IPS-NIHi7 (cell line): ENCODE measurements around the gene PRDM5.
"Not testable (repeated sequence)": the region's sequence is repeated elsewhere in the genome, so short reads cannot be mapped to it uniquely, and the experiment has no call there.

ENCODE experiments used
- DNase-seq: peaks from one replicate; pipeline ENCODE4 v3.0.0; 2012; ENCODE audit warnings: mixed read lengths; ENCODE audit errors: extremely low spot score

PRDM5 gene

GRCh38 chr4:120754590-120754989 lies 167.9 kb downstream of the PRDM5 start:
- no peak for DNase-seq

- DNase-seq, result no peak
Observed at GRCh38 chr4:120753854-120754253, 168.7 kb downstream of the PRDM5 start.

GRCh38 chr4:120750152-120750525 lies 172.4 kb downstream of the PRDM5 start:
- no peak for DNase-seq

GRCh38 chr4:120749445-120750151 lies 172.9 kb downstream of the PRDM5 start:
- no peak for DNase-seq

DNA sequence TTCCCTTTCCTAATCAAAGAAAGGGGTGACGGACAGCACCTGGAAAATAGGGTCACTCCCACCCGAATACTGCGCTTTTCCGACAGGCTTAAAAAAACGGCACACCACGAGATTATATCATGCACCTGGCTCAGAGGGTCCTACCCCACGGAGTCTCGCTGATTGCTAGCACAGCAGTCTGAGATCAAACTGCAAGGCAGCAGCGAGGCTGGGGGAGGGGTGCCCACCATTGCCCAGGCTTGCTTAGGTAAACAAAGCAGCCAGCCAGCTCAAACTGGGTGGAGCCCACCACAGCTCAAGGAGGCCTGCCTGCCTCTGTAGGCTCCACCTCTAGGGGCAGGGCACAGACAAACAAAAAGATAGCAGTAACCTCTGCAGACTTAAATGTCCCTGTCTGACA lies 180.9 kb downstream of the PRDM5 start:
- not testable (repeated sequence) for DNase-seq

GRCh38 chr4:120736312-120736711 lies 186.2 kb downstream of the PRDM5 start:
- DNase-seq, result no peak

DNA sequence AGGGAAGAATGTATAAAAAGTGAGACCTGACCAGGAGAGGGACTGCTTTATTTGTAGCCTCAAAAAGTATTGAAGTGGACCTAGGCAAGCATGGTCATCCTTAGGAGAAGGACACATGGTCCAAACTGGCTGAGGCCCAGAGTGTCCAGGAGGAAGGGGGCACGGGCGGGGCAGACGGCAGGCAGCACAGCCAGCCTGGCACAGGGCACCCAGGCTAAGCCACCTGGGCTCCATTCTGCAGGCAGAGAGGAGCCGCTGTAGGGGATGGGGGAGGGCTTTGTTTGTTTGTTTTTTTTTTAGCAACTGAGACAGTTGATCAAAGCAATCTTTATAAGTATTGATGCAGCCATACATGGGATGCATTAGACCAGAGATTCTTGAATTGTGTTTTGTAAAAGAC lies 188.6 kb downstream of the PRDM5 start:
- DNase-seq, result no peak

GRCh38 chr4:120733054-120733453 lies 189.5 kb downstream of the PRDM5 start:
- no peak for DNase-seq

DNA sequence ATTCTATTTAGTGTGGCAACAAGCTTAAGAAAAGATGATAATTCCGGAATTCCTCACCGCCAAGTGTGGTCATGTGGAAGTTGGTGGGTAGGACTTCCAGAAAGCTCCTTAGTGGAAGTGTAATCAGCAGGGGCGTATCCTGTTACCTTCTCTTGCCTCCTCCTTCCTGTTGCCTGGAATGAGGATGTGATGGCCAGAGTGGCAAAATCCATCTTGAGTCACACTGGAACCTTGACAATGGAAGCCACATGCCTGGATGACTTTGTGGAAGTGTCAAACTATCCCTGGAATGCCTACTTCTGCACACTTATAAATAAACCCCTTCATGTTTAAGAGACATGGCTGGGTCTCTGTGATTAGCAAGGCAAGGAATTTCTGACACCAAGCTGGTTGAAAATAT lies 191.0 kb downstream of the PRDM5 start:
- no peak for DNase-seq

DNA sequence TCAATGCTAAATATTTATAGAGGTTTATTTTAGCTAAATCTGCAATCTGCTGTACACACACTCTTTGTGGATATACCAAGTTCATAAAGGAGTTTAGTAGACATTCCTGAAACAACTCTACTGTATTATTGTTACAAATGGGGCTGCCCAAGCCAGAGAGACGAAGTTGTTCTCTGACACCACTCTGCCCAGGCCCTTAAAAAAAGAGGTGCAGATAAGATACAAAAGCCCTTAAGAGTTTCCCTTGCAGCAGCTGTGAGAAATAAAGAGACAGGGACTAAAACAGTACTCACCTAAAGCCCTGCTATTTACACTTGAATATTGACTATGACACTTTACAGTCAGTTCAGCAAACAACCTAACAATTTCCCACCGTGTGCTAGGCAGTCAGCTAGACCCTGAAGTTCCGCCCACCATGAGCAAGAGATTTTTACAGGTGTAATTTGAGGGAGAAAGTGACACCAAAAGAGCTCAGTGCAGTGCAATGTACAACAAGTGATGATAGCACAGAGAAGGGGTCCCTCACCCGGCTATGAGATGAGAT lies 191.7 kb downstream of the PRDM5 start:
- no peak for DNase-seq

DNA sequence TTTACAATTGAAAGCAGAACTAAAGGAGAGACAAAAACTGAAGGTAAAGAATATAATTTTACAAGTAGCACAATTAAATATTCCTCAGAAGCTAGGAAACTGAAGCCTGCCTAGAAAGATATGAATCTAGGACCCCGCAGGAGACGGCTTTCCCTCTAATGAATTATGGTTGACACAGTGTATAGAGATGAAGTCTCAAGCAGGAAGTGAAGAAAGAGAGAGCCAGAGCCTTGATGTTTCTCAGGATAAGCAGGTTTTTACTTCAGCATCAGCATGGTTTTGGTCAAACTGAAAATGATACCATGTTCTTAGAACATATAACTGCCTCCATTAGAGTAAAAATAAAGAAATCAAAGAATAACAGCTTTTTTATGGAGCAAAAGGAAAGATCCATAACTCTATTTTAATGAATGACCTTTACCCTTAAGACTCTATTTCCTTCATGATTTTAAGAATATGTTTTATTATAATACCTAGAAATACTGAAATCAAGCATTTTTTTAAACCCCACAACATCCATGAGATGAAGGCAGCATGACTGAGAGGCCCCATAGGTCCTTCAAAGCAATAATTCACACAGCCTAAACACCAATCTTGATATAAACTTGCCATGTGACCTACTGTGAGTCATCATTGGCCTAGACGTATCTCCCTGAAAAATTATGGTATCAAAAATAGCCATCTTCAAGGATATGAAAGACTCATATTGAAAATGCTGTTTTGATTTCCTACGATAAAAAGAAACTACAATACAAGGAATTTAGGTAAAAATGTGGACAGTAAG lies 193.4 kb downstream of the PRDM5 start:
- no peak for DNase-seq

DNA sequence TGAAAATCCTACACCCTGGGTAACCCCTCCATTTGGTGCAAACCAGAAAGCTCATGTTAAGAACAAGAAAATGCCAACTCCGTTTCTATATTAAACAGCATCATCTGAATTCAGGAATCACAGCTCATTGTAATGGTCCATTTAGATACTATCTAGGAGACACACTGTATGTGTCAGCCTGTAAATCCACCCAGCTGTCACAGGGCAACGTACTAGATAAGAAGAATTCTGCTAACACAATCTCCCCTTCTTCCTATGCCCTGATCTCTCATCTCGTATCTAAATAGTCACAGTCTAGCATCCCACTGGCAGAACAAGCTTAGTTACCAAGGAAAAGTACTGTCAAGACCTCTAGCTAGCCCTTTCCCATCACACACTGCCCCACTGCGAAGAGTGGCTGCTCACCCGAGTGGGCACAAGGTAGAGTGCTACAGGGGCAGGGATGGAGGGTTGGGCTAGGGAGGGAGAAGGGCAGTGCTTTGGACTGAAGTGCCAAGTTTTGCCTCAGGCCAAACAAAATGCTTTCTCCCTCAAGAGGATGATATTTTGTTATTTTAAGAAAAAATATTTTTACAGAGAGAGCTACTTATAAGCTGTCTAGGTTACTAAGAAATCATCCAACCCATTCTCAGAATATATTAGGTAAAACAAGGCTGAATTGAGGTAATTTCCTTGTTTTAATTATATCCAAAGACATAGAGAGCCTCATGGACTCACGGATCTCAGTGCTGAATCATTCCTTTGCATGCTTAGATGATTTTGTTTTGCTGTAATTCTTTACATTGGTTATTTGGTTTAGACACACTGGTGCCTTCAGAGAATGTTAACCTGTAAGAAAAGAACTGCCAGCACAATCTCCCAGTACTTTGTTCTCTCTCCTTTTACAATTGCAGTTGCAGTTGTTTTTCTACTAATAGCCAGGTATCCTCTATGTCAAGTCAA lies 196.6 kb downstream of the PRDM5 start:
- DNase-seq, result no peak

DNA sequence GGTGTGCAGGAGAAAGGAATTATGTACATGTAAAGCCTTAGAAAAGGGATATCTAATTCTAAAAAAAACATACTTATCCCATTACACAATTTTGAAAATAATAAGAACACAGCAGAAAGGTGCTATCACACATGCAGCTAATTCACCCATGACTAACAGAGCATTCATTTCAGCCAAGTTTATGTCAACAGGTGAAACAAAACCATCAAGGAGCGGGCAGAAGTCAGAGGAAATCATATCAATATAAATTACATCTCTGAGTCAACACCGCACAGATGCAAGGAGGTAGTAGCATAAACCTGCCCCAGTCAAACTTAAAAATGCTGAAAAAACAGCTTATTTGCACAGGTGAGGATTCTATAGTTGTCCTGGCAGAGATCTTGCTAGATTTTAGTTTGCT lies 197.9 kb downstream of the PRDM5 start:
- DNase-seq, result no peak

DNA sequence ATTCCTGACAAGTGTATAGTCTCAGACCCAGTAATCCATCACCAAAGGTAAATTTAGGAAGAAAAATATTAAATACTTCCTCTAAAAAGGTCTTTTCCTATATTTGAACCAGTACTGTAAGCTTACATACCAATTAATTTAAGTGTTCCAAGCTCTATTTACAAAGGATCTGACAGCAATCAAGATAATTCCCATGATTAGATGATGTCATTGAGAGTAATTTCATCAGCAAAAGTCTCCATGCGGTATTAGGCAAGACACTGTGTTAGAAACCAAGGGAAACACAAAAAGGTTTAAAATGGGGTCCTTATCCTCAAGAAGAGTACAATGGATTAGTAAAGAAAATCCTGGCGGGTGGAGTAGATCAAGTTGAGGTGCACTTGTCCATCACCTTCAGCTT lies 198.5 kb downstream of the PRDM5 start:
- no peak for DNase-seq

- no peak for DNase-seq
Observed at GRCh38 chr4:120723105-120723504, 199.4 kb downstream of the PRDM5 start.

DNA sequence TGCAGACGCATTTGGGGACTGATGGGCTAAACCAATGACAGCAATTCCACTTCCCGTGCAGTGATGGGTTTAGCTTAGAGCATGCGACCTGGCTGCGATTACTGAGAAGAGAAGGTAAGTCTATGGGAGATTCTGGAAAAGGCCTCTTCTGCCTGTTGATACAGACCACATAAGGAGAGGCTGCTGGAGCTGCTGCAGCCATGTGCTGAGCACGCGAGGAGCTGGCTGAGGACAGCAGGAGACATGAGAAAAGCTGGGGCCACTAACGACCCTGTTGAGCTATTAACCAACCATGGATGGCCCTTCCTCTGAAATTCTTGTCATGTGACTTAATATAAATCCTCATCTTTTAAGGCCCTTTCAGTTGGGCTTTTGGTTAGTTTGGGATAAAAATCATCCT lies 199.9 kb downstream of the PRDM5 start:
- DNase-seq, result no peak

GRCh38 chr4:120720354-120720934 lies 202.1 kb downstream of the PRDM5 start:
- DNase-seq, result no peak

DNA sequence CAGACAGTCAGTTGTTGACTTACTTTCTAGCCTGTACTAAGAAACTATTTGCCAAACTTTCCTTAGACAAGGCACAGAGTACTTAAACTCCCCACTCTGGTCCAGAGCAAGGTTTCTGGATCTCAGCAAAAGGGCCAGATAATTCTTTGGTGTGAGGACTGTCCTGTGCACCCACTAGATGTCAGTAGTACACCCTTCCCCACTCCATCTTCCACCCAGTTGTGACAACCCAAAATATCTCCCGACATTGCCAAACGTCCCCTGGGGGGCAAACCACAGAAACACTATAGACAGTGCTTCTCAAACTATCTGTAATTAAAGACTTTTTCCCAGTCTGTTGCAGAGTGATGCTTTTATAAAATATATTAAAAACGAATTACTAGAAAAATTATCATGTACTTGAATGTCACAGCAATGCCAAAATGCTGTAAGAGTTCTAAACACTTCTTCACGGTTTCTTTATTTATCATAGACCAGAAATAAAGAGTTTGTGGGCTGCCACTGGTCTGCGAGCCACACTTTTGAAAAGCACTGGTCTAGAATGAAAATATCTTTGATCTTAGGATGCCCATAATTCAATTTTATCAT lies 203.5 kb downstream of the PRDM5 start:
- peak; percentile 43 for DNase-seq

DNA sequence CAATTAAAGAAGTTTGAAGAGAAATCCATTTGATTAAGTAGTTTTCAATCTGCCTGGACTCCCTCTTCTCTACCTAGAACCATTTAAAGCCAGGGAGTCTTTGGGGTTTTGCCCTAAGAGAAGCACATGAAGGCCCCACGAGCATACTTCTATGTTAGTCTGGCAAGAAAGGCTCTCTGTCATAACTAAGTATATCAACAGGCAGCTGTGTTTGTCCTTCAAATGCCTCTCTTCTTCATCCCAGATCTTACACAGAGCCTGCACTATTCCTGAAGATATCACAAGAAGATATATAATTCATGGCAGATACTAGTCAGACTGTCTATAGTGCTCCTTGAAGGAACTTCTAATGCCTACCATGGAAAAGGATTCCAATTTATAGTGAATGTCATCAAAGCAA lies 206.2 kb downstream of the PRDM5 start:
- no peak for DNase-seq

DNA sequence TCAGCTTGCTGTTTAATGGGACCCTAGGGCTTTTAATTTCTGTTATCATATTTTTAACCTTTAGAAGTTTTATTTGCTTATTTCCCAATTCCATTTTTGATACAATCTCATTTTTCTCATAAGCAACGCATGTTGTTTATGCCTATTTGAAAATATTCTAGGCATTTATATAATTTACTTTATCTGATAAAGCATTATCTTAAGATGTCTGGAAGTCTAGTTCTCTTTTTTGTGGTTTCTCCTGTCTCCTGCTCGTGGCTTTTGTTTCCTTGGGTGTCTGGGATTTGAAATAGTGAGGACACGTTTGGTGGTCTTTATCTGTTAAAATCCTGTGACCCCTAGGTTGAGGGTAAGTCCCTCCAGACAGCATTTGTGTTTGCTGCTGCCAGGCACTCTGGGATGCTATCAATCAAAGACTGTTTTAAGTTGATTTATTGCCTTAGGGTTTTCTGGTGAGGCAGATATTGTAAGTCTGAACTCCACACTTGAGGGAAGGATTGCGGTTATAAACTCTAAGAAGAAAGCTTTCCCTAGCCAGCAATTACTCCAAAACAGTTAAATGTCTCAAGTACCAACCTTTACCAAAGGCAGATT lies 208.0 kb downstream of the PRDM5 start:
- DNase-seq, result no peak

DNA sequence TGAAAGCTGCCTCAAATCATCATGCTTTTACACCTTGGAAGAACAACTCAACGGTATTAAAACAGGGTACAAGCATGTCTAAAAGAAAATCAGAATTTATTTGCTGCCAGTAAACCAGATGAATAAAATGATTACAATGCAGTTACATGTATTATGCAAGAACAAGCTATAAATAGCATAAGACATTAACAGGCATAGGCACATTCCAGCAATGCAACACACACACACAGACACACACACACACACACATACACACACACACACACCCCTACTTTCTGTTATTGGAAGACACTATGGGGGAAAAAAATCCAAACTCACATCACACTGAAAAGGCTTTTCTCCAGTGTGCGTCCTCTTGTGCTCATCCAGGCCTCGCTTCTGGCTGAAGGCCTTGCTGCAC lies 212.5 kb downstream of the PRDM5 start:
- no peak for DNase-seq
